ENCODE data around the gene NOP16.

Gene NOP16

GRCh38 chr5:176425791-176426190, 37.4 kb upstream of the NOP16 start:
- no peak for DNase-seq (ENCODE audit: low read depth)
- no peak for TF ChIP-seq CTCF (conservative IDR thresholded peaks at IDR 0.05; ENCODE audit: control insufficient read depth, insufficient read depth, low read depth, low read length)

GRCh38 chr5:176425138-176425537, 36.7 kb upstream of the NOP16 start:
- no peak for DNase-seq (ENCODE audit: low read depth)
- no peak for TF ChIP-seq CTCF (conservative IDR thresholded peaks at IDR 0.05; ENCODE audit: control insufficient read depth, insufficient read depth, low read depth, low read length)
- H3K4me3 ChIP-seq (ENCODE audit: control insufficient read depth, low read depth, low read length), result no peak overlapping the region

More at GRCh38 chr5:176425791-176426190, 37.4 kb upstream of the NOP16 start:
- no peak overlapping the region for H3K4me3 ChIP-seq (ENCODE audit: control insufficient read depth, low read depth, low read length)

- DNase-seq (ENCODE audit: low read depth), result no peak
- no peak for TF ChIP-seq CTCF (conservative IDR thresholded peaks at IDR 0.05; ENCODE audit: control insufficient read depth, insufficient read depth, low read depth, low read length)
- no peak overlapping the region for H3K4me3 ChIP-seq (ENCODE audit: control insufficient read depth, low read depth, low read length)
These were observed 35.8 kb upstream of the NOP16 start for GRCh38 chr5:176424181-176424580.

GRCh38 chr5:176420972-176421544, 32.7 kb upstream of the NOP16 start:
- no peak for DNase-seq (ENCODE audit: low read depth)
- no peak overlapping the region for H3K4me3 ChIP-seq (ENCODE audit: control insufficient read depth, low read depth, low read length)
- no peak for TF ChIP-seq CTCF (conservative IDR thresholded peaks at IDR 0.05; ENCODE audit: control insufficient read depth, insufficient read depth, low read depth, low read length)

GRCh38 chr5:176420086-176420485, 31.7 kb upstream of the NOP16 start:
- no peak overlapping the region for H3K4me3 ChIP-seq (ENCODE audit: control insufficient read depth, low read depth, low read length)
- no peak for DNase-seq (ENCODE audit: low read depth)
- no peak for TF ChIP-seq CTCF (conservative IDR thresholded peaks at IDR 0.05; ENCODE audit: control insufficient read depth, insufficient read depth, low read depth, low read length)

GRCh38 chr5:176418251-176418650, 29.9 kb upstream of the NOP16 start:
- DNase-seq (ENCODE audit: low read depth), result no peak
- no peak for TF ChIP-seq CTCF (conservative IDR thresholded peaks at IDR 0.05; ENCODE audit: control insufficient read depth, insufficient read depth, low read depth, low read length)
- no peak overlapping the region for H3K4me3 ChIP-seq (ENCODE audit: control insufficient read depth, low read depth, low read length)

- no peak for DNase-seq (ENCODE audit: low read depth)
- no peak for TF ChIP-seq CTCF (conservative IDR thresholded peaks at IDR 0.05; ENCODE audit: control insufficient read depth, insufficient read depth, low read depth, low read length)
- no peak overlapping the region for H3K4me3 ChIP-seq (ENCODE audit: control insufficient read depth, low read depth, low read length)
These were observed 28.6 kb upstream of the NOP16 start for GRCh38 chr5:176416965-176417364.

Data from fibroblast of mammary gland (primary cell).